ENCODE data around the gene GABRD.

GABRD gene

GRCh38 chr1:2041305-2041704 is 22.2 kb downstream of the GABRD start:
- ChIA-PET CTCF (interaction anchor here (0.5 to 1.0 kb wide), 2 partner anchors 135 to 145 kb away, joined by 3 to 6 read pairs; no protein-coding TSS in a partner anchor), POLR2A (ENCODE audit: low non-redundant PET) (no interaction called here)
- no peak for DNase-seq (ENCODE audit: low spot score)
- H3K27ac ChIP-seq, result no peak overlapping the region
- no peak for TF ChIP-seq CTCF (conservative IDR thresholded peaks at IDR 0.05; ENCODE audit: low read depth)

- no peak for TF ChIP-seq CTCF (conservative IDR thresholded peaks at IDR 0.05; ENCODE audit: low read depth)
- H3K27ac ChIP-seq, result no peak overlapping the region
- CTCF ChIA-PET, result interaction anchor here (0.5 to 1.0 kb wide), 3 partner anchors 136 to 432 kb away, joined by 3 to 6 read pairs (median 3); no protein-coding TSS in a partner anchor
- POLR2A ChIA-PET (ENCODE audit: low non-redundant PET), result no interaction called here
- no peak for DNase-seq (ENCODE audit: low spot score)
Observed at GRCh38 chr1:2041887-2042286, 22.7 kb downstream of the GABRD start.

GRCh38 chr1:2042830-2043773 is 24.0 kb downstream of the GABRD start:
- ChIA-PET CTCF (interaction anchor here (0.6 to 3.6 kb wide), 9 partner anchors 10 to 161 kb away, joined by 3 to 69 read pairs (median 5); no protein-coding TSS in a partner anchor), POLR2A (ENCODE audit: low non-redundant PET) (no interaction called here)
- TF ChIP-seq CTCF (conservative IDR thresholded peaks at IDR 0.05; ENCODE audit: low read depth), result no peak
- no peak for DNase-seq (ENCODE audit: low spot score)
- no peak overlapping the region for H3K27ac ChIP-seq

- POLR2A ChIA-PET (ENCODE audit: low non-redundant PET), result no interaction called here
- DNase-seq (ENCODE audit: low spot score), result no peak
- H3K27ac ChIP-seq, result no peak overlapping the region
- TF ChIP-seq CTCF (conservative IDR thresholded peaks at IDR 0.05; ENCODE audit: low read depth), result no peak
- CTCF ChIA-PET, result interaction anchor here (1.0 to 3.6 kb wide), 18 partner anchors 10 to 128 kb away, joined by 3 to 69 read pairs (median 6); no protein-coding TSS in a partner anchor
Observed at GRCh38 chr1:2043886-2044285, 24.7 kb downstream of the GABRD start.

- CTCF ChIA-PET, result interaction anchor here (0.5 to 3.6 kb wide), 33 partner anchors 11 to 242 kb away, joined by 3 to 69 read pairs (median 4); no protein-coding TSS in a partner anchor
- DNase-seq (ENCODE audit: low spot score), result peak; percentile 56
- H3K27ac ChIP-seq, result no peak overlapping the region
- TF ChIP-seq CTCF (conservative IDR thresholded peaks at IDR 0.05; ENCODE audit: low read depth), result peak; percentile 97
- POLR2A ChIA-PET (ENCODE audit: low non-redundant PET), result interaction anchor here (0.5 kb wide), 1 partner anchor 27 kb away, joined by 3 read pairs; no protein-coding TSS in a partner anchor
Observed at GRCh38 chr1:2044510-2045319, 25.6 kb downstream of the GABRD start.
